GM21528 (cell line): ENCODE results near the gene HNRNPUL2.
"Not testable (repeated sequence)": the region's sequence is repeated elsewhere in the genome, so short reads cannot be mapped to it uniquely, and the experiment has no call there.

Experiments used
- ATAC-seq: cut with Tn5 transposase; IDR thresholded peaks from one replicate; pipeline ENCODE4 v1.9.1; 2021; ENCODE audit warnings: mild to moderate bottlenecking, moderate library complexity; ENCODE audit not compliant: unreplicated experiment, low FRiP score

The HNRNPUL2 gene

DNA sequence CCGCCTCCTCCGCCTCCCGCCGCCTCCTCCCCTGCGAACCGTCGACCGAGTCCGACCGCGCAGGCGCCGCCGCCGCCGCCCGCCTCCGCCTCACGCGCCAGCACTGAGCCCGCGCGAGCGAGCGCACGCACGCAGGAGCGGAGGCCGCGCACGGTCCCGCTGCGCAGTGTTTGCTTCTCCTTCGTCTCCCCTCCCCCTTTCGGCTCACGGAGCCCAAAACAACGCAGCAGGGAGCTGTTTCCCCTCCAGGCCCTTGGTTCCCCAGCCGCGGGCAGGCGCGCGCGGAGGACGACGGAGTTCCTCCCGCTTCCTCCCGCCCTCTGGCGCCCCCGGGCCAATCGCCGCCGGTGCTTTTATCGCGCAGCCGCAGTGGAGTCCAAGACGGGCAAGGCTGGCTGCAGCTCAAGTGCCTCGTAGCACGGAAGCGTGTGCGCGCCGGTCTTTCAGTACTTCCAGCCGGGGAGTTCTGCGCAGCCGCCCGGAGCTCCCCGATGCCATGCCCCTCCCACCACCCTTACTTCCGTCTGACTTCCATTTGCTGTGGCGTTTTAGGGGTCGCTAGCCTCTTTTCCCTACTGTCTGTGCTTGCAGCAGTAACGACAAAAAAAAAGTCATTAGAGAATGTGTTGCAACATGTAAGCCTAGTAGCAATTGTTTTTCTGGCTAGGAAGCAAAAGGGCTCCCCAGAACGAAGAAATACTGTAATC lies at the start of gene HNRNPUL2:
Gene HNRNPUL2, minus strand, starts transcription at position 293 of the 707 bp plus-strand sequence. CDS start 301 bp downstream, outside the sequence.
- peak; percentile 63 for ATAC-seq

DNA sequence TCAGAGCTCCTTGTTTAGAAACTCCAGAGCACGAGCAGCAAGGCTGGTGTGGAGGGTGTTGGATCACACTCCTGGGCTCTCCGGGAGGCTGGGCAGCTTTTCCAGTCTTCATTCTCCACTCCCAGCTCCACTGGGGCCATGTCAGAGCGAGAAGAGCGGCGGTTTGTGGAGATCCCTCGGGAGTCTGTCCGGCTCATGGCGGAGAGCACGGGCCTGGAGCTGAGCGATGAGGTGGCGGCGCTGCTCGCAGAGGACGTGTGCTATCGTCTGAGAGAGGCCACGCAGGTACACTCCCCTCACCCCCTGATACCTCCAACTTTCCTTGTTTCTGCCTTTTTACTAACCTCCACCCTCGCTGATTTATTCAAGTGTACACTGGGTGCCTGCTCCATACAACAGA lies 48.4 kb upstream of the HNRNPUL2 start:
- ATAC-seq: no peak

DNA sequence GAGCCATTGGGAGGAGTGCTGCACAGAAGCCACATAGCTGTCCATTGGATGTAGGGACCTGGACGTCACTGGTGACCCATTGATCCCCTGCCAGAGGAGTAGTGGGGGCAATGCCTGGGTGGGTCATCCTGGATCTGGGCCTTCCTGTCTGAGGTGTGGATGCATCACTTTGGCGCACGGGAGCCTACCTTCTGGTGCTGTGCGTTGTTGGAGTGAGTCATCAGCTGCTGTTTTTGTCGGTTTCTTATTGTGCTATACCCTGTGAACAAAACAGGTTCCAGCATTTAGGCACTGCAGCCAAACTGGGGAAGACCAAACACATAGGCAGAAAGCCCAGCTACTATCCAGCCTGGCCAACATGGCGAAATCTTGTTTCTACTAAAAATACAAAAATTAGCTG lies 47.1 kb upstream of the HNRNPUL2 start:
- no peak for ATAC-seq

DNA sequence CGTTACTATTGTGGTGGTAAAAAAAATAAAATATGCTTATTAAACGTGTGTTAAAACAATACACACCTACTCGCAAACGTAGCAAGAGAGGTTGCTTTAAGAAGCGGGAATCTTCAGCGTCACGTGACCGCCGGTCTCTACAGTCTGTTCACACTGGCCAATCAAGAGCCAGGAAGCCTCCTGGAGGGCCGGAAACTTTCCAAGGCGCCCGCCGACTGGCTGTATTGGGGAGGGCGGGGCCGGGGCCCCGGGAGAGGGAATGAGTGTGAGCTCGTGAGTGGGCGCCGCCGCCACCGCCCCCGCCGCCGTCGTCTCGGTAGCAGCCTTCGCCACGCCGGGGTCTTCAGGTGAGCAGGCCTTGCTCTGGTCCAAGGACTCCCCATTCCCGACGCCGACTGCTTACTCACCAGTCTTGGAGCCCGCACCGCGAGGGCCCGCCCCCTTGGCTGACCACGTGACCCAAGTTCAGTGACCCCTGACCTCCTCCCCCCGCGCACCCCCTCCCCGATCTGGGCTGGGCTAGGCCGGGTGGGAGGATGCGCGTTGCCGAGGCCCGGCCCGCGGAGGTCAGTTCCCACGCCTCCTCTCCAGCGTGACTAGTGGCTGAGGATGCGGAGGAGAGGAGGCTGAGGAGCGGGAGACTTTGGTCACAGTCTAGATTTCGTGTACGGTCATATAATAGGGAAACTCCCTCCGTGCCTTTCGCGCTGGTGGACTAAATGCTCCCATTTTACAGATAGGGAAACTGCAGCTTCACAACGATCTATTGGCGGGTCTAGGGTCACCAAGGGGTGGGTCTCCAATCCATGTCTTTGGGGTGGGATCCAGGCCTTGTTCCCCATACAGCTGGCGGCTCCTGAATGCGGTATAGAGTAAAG lies 44.1 kb upstream of the HNRNPUL2 start, which contains the start of gene TAF6L:
Gene TAF6L, plus strand, starts transcription at position 253 of the 878 bp plus-strand sequence. CDS start 4,388 bp downstream, outside the sequence.
- peak; percentile 76 for ATAC-seq

DNA sequence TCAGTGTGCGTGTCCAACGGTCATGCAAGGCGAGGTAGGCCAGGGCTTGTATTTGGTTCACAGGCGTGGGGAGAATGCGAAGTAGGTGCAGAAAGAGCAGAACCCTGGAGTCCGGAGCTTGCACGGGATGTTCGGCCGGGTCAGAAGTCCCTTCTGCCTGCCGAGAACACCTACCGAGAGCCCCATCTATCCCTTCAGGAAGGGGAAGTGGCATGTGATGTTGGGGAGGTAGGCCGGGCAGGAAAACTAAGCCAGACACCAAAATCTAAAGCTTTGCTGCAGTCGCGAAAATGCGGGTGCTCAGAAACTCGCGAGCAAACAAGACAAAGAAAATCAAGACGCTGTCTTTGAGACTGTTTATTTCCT lies 43.5 kb upstream of the HNRNPUL2 start:
- ATAC-seq: peak; percentile 6

DNA sequence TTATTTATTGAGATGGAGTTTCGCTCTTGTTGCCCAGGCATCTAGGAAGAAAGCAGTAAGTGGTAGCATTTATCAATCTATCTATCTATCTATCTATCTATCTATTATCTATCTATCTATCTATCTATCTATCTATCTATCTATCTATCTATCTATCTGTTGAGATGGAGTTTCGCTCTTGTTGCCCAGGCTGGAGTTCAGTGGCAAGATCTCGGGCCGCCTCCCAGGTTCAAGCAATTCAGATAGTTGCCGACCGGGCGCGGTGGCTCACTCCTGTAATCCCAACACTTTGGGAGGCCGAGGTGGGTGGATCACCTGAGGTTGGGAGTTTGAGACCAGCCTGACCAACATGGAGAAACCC lies 33.6 kb upstream of the HNRNPUL2 start:
- not testable (repeated sequence) for ATAC-seq

DNA sequence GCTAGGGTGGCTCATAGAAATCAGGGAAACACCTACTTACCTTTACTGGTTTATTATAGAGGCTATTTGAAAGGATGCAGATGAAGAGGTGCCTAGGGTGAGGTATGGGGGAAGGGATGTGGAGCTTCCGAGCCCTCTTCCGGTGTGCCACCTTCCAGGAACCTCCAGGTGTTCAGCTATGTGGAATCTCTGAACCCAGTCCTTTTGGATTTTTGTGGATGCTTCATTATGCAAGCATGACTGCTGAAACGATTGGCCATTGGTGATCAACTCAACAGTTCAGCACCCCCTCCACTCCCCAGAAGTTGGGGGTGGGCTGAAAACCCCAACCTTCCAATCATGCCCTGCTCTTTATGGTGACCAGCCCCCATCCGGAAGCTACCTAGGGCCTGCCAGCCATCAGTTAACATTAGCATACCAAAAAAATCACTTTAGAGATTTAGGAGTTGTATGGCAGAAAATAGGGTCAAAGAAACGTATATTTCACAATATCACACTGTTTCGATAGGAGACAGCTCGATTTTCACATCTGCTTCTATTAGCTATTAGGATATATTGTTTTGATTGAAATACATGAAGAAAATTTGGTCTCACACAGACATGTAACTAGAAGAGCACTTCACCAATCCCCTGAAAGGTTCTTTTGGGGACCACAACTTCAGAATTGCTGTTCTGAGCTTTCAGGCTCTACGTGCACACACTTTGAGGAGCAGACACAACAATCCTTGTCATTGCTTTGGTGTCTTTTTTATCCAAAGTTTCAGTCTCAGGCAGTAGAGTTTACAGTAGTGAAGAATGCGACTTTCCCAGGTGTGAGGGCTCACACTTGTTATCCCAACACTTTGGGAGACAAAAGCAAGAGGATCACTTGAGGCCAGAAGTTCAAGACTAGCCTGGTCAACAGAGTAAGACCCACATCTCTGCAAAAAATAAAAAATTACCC lies 30.9 kb upstream of the HNRNPUL2 start:
- no peak for ATAC-seq

DNA sequence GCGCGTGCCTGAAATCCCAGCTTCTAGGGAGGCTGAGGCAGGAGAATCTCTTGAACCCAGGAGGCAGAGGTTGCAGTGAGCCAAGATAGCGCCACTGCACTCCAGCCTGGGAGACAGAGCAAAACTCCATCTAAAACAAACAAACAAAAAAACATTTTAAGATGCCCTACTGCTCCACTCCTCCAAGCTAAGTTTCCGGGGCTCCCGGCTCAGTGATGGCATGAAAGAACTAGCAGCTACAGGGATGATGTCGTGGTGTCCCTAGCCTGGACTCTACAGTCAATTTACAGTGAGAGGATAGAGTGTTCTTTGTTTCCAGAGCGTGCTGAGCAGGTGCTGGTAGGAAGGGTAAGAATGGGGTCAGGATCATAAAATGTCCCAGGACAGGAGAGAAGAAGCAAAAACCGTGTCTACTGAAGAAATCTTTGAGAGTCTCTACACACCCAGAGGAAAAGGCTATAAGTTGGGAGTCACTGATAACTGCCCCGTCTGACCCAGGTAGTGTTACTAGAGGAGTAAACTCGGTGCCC lies 27.9 kb upstream of the HNRNPUL2 start:
- ATAC-seq: no peak

DNA sequence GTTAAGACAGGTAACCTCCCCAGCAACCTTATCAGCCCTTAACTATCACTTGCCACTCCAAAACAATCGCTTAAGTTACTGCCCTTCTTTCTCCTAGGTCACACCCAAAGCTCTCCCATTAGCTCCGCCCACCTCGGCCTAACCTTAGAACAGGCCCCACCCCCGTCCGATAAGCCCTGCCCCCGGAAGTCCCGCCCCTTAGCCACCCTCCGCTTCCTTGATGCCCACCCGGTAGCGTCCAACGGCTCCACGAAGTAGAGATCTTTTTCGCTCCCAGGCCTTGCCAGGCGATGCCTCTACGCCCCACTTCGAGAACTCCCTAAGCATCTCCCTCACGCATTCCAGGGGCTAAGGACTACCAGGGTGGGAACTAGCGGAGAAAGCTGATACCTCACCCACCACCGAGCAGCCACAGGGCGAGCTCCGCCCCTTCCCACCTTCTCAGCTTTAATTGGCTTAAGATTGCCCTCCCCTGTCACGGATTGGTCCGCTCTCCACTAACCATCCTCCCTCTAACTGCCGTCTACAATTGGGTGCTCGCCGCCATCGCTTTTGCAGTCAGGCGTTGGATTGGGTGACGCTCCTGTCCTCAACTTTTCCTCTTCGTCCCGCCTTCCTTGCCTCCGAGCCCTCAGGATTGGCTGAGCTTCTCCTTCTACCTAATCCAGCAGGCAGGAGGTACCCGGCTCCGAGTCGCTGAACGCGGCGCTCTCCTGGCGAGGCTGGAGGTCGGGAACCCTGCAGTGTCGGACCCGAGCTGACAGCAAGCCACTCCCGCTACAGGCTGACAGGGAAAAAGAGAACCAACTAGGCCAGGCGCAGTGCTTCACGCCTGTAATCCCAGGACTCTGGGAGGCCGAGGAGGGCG lies 26.7 kb upstream of the HNRNPUL2 start, which contains the start of gene ZBTB3:
Gene ZBTB3, minus strand, starts transcription at position 425 of the 868 bp plus-strand sequence. CDS start 496 bp downstream, outside the sequence.
- ATAC-seq: peak; percentile 93

DNA sequence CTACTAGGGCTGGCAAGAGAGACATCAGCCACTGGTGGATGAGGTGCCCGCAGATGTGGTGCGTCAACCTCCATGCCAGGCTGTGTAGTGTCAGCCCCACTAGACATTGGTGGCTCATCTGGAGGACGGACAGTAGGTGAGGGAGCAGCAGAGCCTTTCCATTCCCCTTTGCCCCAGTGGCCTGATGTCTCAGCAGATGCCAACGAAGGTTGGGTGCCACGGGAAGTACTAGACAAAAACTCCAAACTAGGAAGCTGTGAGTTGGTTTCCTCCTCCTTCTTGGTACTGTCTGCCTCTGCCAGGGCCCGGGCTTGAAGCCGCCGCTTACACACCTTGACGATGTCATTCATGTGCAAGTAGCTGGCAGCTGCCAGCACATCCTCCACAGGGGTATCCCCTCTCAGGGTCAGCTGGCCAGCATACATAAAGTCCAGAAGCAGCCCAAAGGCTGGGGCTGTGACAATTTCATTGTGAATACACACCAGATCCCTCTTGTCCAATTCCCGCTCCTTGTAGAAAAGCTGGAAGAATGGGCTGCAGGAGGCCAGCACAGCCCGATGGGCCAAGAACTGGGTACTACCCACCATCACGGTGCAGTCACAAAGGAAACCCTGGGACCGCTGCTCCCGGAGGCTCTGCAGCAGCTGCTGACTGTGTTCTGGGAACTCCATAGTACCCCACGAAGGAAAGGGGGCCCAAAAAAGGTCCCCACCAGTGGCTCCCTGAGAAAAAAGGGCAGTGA lies 25.9 kb upstream of the HNRNPUL2 start:
- no peak for ATAC-seq

DNA sequence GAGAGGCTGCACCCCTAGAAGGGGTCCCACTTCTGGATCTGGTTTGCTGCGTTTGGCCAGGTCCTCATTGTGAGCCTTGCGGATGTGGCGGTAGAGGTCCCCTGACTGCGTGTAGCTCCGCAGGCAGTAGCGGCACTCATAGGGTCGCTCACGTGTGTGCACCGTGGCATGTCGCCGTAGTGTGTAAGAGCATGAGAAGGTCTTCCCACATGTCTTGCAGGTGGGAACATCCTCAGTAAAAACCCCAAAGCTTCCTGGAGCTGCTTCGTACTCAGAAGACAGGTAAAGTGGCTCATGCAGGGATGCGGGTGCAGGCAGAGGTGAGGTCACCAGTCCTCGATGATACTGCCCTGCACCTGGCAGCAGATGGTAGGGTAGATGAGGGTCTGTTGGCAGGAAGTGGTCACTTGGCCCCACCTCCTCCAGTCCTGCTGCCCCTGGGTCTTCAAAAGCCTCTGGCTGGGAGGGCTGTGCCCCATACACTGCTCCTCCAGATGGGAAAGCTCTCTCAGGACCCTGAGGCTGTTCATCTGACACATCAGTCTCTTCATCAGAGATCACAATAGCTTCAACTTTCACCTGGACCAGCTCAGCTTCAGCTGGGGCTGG lies 25.0 kb upstream of the HNRNPUL2 start:
- no peak for ATAC-seq

DNA sequence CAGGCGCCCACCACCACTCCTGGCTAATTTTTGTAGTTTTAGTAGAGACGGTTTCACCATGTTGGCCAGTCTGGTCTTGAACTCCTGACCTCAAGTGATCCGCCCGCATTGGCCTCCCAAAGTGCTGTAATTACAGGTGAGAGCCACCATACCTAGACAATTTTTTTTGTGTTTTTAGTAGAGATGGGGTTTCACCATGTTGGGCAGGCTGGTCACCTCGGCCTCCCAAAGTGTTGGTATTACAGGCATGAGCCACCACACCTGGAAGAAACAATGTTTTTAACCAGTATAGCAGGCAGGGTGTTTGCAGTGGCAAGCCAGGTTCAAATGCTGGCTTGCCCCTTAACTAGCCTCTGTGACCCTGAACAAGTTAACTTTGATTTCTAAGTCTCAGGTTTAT lies 22.7 kb upstream of the HNRNPUL2 start:
- ATAC-seq: not testable (repeated sequence)

DNA sequence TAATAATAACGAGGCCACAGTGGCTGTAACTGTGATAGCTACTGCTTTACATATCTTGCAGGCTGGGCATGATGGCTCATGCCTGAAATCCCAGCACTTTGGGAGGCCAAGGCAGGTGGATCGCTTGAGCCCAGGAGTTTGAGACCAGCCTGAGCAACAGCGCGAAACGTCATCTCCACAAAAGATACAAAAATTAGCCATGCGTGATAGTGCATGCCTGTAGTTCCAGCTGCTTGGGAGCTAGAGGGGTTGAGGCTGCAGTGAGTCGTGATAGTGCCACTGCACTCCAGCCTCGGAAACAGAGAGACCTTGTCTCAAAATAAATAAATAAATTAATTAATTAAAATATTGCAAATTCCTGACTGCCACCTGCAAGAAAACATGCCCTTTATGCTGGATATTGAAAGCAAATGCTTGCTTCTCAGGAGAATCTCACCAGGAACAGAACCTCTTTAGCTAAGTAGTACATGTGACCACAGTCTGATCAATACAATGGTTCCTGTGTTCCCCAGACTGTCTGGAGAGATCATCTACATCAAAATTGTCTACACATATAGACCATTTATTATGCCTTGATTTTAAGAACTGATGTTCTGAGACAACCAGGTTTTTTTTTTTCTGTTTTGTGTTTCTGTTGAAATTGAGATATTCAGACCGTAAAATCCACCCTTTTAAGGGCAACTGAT lies 20.4 kb upstream of the HNRNPUL2 start:
- ATAC-seq: no peak

DNA sequence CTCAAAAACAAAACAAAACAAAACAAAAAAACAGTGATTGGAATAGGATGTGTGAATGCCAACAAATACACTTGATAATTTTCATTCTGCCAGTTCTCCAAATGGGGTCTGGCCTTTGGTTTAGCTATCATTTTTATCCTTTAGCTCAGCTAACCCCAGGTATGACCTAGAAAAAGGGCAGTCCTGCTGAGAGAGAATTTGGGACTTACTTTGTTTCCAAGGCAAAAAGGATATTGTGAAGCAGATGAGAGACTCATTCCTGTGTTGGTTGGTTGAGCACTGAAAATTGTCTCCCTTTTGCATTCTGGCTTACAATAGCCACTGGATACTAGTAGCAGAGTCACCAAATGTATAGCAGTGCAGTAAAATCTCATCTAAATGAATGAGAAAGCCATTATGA lies 9.9 kb upstream of the HNRNPUL2 start:
- ATAC-seq: no peak

DNA sequence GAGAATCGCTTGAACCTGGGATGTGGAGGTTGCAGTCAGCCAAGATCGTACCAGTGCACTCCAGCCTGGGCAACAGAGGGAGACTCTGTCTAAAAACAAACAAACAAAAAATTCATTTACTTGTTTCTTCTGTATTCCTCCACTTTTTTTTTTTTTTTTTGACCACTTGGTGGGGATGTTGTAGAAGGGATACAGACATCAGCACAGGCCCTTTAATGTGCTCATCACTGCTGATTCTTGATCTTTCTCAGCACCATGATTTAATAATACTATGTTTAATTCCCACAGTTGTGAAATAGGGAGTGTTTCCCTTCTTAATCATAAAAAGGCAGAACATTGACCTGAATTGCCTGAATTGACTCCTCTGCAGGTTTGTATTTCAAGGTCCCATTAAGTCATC lies 5.6 kb upstream of the HNRNPUL2 start:
- no peak for ATAC-seq

DNA sequence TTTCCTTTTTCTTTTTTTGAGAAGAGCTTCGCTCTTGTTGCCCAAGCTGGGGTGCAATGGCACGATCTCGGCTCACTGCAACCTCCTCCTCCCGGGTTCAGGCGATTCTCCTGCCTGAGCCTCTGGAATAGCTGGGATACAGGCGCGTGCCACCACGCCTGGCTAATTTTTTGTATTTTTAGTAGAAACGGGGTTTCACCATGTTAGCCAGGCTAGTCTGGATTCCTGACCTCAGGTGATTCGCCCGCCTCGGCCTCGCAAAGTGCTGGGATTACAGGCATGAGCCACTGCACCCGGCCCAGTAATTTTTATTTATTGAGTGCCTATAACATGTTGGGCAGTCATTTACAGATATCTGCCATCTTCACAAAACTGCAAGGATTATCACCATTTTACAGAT lies 2.8 kb upstream of the HNRNPUL2 start:
- ATAC-seq: not testable (repeated sequence)

DNA sequence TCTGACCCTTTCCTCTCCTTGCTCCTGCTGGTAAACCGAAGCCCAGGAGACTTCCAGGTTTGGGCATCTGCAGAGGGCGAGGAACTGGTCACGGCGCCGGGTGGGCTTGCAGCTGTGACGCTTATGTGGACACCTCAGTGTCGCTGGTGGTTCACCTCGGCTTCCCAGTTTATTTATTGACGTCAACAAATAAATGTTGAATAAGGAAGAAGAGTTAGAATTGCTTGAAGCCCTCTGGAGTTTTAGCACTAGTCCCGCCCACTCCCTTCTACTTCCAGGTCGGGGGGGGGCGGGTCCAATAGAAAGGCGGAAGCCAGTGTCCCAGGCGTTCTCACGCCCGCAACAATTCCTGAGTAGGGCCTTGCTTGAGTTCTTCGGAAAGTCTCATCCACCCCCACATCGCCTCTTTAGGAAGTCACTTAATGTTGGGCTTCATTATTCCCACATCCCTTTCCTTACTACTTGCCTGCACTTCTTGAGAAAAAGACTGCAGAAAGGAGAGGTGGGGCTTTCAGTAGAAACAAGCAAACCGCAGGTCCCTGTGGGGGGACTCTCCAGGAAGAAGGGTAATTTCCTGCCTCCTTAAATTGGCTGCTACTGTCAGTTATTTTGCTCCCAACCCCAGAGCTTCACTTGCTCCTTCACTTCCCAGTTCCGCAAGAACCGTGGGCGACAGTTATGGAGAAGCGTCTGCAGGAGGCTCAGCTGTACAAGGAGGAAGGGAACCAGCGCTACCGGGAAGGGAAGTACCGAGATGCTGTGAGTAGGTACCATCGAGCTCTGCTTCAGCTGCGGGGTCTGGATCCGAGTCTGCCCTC lies 1.1 kb upstream of the HNRNPUL2 start, which contains the start of gene TTC9C:
Gene TTC9C, plus strand, starts transcription at position 316 of the 818 bp plus-strand sequence. Its CDS starts 363 bp downstream, at position 679.
- peak; percentile 26 for ATAC-seq
